GM23338 (cell line): Measurements from ENCODE around the gene MTFR1L. TPM values are rescaled to one million over a fixed set of nuclear protein-coding genes. Genes with fewer than 3 reads are reported as not detected.

Experiments
- ATAC-seq: fragments of 200-7000 bp; cut with Tn5 transposase; 3 replicates; pipeline ENCODE4 v1.9.1; 2020
- DNase-seq: peaks from one replicate; pipeline ENCODE4 v3.0.0-alpha.2; 2015; ENCODE audit warnings: low spot score
- H2AFZ ChIP-seq: fragments of 200-600 bp; sonication (generic); 2 replicates; pipeline ENCODE4 v1.8.0; 2016; ENCODE audit warnings: antibody characterized with exemption, mild to moderate bottlenecking, moderate library complexity
- H3F3A ChIP-seq: fragments of 200-600 bp; sonication (generic); replicated peaks from 2 replicates; pipeline ENCODE4 v1.8.0; 2017; ENCODE audit warnings: antibody characterized with exemption, mixed run types, low read depth
- H3K27ac ChIP-seq: fragments of 200-600 bp; sonication (generic); 2 replicates; pipeline ENCODE4 v1.6.1; 2016; ENCODE audit warnings: low read depth
- H3K27me3 ChIP-seq: fragments of 200-600 bp; sonication (generic); 2 replicates; pipeline ENCODE4 v1.8.0; 2016; ENCODE audit warnings: mild to moderate bottlenecking, mixed run types, moderate library complexity; ENCODE audit not compliant: insufficient read depth
- H3K36me3 ChIP-seq: fragments of 200-600 bp; sonication (generic); 2 replicates; pipeline ENCODE4 v1.8.0; 2016; ENCODE audit warnings: mild to moderate bottlenecking; ENCODE audit not compliant: insufficient read depth
- H3K4me1 ChIP-seq: fragments of 200-600 bp; sonication (generic); 2 replicates; pipeline ENCODE4 v1.8.0; 2016; ENCODE audit warnings: mild to moderate bottlenecking, moderate library complexity; ENCODE audit not compliant: insufficient read depth
- H3K4me2 ChIP-seq: fragments of 200-600 bp; sonication (generic); 2 replicates; pipeline ENCODE4 v1.7.1; 2017; ENCODE audit warnings: mixed run types
- H3K4me3 ChIP-seq: fragments of 200-600 bp; sonication (generic); 2 replicates; pipeline ENCODE4 v1.6.1; 2016; ENCODE audit warnings: mixed run types
- H3K79me2 ChIP-seq: fragments of 200-600 bp; sonication (generic); replicated peaks from 2 replicates; pipeline ENCODE4 v1.8.0; 2017; ENCODE audit warnings: mild to moderate bottlenecking; ENCODE audit not compliant: insufficient read depth
- H3K9me2 ChIP-seq: fragments of 200-600 bp; sonication (generic); 2 replicates; pipeline ENCODE4 v1.8.0; 2017; ENCODE audit not compliant: insufficient read depth
- H4K20me1 ChIP-seq: fragments of 200-600 bp; sonication (generic); replicated peaks from 2 replicates; pipeline ENCODE4 v1.8.0; 2017; ENCODE audit warnings: mild to moderate bottlenecking; ENCODE audit not compliant: insufficient read depth
- H3K27ac Mint-ChIP-seq: 2 replicates; pipeline ENCODE4 v1.8.0; 2020; ENCODE audit warnings: inconsistent platforms, mild to moderate bottlenecking, moderate library complexity, mixed read lengths
- H3K27me3 Mint-ChIP-seq: 3 replicates; pipeline ENCODE4 v1.8.0; 2022; ENCODE audit warnings: low read depth, mild to moderate bottlenecking, moderate library complexity, mixed read lengths, inconsistent platforms; ENCODE audit not compliant: insufficient read depth, poor library complexity
- H3K36me3 Mint-ChIP-seq: 3 replicates; pipeline ENCODE4 v1.8.0; 2021; ENCODE audit warnings: low read depth, mild to moderate bottlenecking, inconsistent platforms, moderate library complexity, mixed read lengths
- H3K4me1 Mint-ChIP-seq: 3 replicates; pipeline ENCODE4 v1.8.0; 2020; ENCODE audit warnings: mild to moderate bottlenecking, inconsistent platforms, mixed read lengths
- H3K4me3 Mint-ChIP-seq: 3 replicates; pipeline ENCODE4 v1.8.0; 2021; ENCODE audit warnings: moderate library complexity, mild to moderate bottlenecking, inconsistent platforms, mixed read lengths
- H3K9me3 Mint-ChIP-seq: 3 replicates; pipeline ENCODE4 v1.8.0; 2020; ENCODE audit warnings: moderate library complexity, mild to moderate bottlenecking, inconsistent platforms, mixed read lengths
- CREB1 ChIP-seq: fragments of 250-450 bp; sonication (Bioruptor Pico); IDR thresholded peaks from 2 replicates; pipeline ENCODE4 v1.5.0; 2020; ENCODE audit warnings: low read depth, mild to moderate bottlenecking, moderate library complexity
- EZH2 ChIP-seq: fragments of 200-600 bp; sonication (generic); IDR thresholded peaks from one replicate; pipeline ENCODE4 v1.8.0; 2017; ENCODE audit warnings: antibody characterized with exemption, mild to moderate bottlenecking, low read depth; ENCODE audit not compliant: unreplicated experiment
- EZH2phosphoT487 ChIP-seq: fragments of 200-600 bp; sonication (generic); IDR thresholded peaks from one replicate; pipeline ENCODE4 v1.8.1; 2018; ENCODE audit warnings: antibody characterized with exemption; ENCODE audit not compliant: unreplicated experiment
- JUNB ChIP-seq: IDR thresholded peaks from one replicate; pipeline ENCODE4 v1.6.1; 2016; ENCODE audit warnings: antibody characterized with exemption; ENCODE audit not compliant: unreplicated experiment
- NANOG ChIP-seq: IDR thresholded peaks from 2 replicates; pipeline ENCODE4 v1.6.1; 2016; ENCODE audit warnings: antibody characterized with exemption, borderline replicate concordance
- POLR2AphosphoS5 ChIP-seq: IDR thresholded peaks from 2 replicates; pipeline ENCODE4 v1.6.1; 2016; ENCODE audit warnings: antibody characterized with exemption, low read depth
- STAT1 ChIP-seq: IDR thresholded peaks from one replicate; pipeline ENCODE4 v1.6.1; 2016; ENCODE audit warnings: antibody characterized with exemption; ENCODE audit not compliant: unreplicated experiment
- ZNF114 ChIP-seq: fragments of 250-450 bp; sonication (Bioruptor Pico); IDR thresholded peaks from 2 replicates; pipeline ENCODE4 v1.5.0; 2020; ENCODE audit warnings: mild to moderate bottlenecking, moderate library complexity
- ZNF331 ChIP-seq: fragments of 250-450 bp; sonication (Bioruptor Pico); IDR thresholded peaks from 2 replicates; pipeline ENCODE4 v1.5.0; 2020; ENCODE audit warnings: low read depth, mild to moderate bottlenecking, moderate library complexity
- polyA plus RNA-seq: library from polyadenylated mRNA; unstranded; fragments of >200 nt; fragmentation: Nextera tagmentation; extraction: Ambion mirVana; gene quantifications from 2 replicates; pipeline ENCODE4 v1.2.1, GENCODE V29; 2016
- total RNA-seq: library from RNA; depleted of rRNA; stranded (reverse); fragments of >200 nt; shearing (Covaris generic); gene quantifications from 2 replicates; pipeline ENCODE4 v1.2.3, GENCODE V29; 2014
- TF ChIP-seq, protein P1 (sequence below): IDR thresholded peaks from one replicate; pipeline ENCODE4 v1.6.1; 2018; ENCODE audit warnings: antibody characterized with exemption; ENCODE audit not compliant: unreplicated experiment
- TF ChIP-seq, protein P2 (sequence below): fragments of 250-450 bp; sonication (Bioruptor Pico); IDR thresholded peaks from 2 replicates; pipeline ENCODE4 v1.5.0; 2020; ENCODE audit warnings: mild to moderate bottlenecking, moderate library complexity
- TF ChIP-seq, protein P3 (sequence below): IDR thresholded peaks from 2 replicates; pipeline ENCODE4 v1.6.1; 2016; ENCODE audit warnings: antibody characterized with exemption
- TF ChIP-seq, protein P4 (sequence below), 2 experiments: fragments of 200-600 bp in 1 of 2; sonication (generic) in 1 of 2; conservative IDR thresholded peaks; 2 replicates each; pipeline versions ENCODE4 v1.5.1 to v1.6.1; 2016 to 2017; ENCODE audit warnings: antibody characterized with exemption in 2 of 2, low read depth in 2 of 2, mild to moderate bottlenecking in 2 of 2, moderate library complexity in 1 of 2

The MTFR1L gene
- total and polyA plus RNA-seq, 2 experiments from 2014 or later, result 14.8 to 22.7 TPM

DNA sequence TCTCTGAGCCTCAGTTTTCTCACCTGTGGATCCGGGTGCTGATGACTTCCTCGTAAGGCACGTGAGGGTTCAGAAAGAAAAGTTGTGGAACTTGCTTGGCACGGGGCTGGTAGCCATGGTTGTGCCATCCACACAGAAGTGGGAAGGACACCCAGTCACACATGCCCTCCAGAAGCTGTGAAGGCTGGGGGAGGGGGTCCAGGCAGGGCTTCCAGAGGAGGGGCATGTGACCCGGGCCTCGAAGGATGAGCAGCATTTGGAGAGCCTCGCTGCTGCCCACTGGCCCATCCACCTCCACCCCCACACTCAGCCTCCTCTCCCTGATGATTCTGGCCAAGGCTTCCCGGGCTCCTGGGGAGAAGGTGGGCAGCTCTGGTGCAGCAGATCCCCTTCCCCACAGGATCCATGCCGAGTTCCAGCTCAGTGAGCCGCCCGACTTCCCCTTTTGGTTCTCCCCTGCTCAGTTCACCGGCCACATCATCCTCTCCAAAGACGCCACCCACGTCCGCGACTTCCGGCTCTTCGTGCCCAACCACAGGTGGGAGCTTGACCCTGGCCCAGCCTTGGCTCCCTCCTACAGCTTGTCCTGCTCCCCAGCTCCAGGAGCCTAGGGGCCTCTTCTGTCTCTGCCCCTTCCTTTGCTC lies 10.3 kb upstream of the MTFR1L start:
- Histone ChIP-seq H2AFZ (no peak overlapping the region), H3K9me2 (no peaks in the 10 kb centered on the region), H4K20me1 (no peaks in the 10 kb centered on the region), H3K27ac (no peak overlapping the region), H3K36me3 (no peaks in the 10 kb centered on the region), H3K4me1 (no peaks in the 10 kb centered on the region; the same call in 1 of the 2 replicates), H3K79me2 (no peaks in the 10 kb centered on the region), H3F3A (no peaks in the 10 kb centered on the region; the same call in 1 of the 2 replicates), H3K27me3 (no peaks in the 10 kb centered on the region), H3K4me3 (no peak overlapping the region), H3K4me2 (no peak overlapping the region)
- ATAC-seq (no peak), DNase-seq (no peak)
- TF ChIP-seq NANOG, result no peak
- TF ChIP-seq STAT1, result no peak
- TF ChIP-seq JUNB, result no peak
- no peak for TF ChIP-seq EZH2phosphoT487
- TF ChIP-seq, protein P1, sequence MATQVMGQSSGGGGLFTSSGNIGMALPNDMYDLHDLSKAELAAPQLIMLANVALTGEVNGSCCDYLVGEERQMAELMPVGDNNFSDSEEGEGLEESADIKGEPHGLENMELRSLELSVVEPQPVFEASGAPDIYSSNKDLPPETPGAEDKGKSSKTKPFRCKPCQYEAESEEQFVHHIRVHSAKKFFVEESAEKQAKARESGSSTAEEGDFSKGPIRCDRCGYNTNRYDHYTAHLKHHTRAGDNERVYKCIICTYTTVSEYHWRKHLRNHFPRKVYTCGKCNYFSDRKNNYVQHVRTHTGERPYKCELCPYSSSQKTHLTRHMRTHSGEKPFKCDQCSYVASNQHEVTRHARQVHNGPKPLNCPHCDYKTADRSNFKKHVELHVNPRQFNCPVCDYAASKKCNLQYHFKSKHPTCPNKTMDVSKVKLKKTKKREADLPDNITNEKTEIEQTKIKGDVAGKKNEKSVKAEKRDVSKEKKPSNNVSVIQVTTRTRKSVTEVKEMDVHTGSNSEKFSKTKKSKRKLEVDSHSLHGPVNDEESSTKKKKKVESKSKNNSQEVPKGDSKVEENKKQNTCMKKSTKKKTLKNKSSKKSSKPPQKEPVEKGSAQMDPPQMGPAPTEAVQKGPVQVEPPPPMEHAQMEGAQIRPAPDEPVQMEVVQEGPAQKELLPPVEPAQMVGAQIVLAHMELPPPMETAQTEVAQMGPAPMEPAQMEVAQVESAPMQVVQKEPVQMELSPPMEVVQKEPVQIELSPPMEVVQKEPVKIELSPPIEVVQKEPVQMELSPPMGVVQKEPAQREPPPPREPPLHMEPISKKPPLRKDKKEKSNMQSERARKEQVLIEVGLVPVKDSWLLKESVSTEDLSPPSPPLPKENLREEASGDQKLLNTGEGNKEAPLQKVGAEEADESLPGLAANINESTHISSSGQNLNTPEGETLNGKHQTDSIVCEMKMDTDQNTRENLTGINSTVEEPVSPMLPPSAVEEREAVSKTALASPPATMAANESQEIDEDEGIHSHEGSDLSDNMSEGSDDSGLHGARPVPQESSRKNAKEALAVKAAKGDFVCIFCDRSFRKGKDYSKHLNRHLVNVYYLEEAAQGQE, result no peak
- no peak for TF ChIP-seq ZNF114
- no peak for TF ChIP-seq CREB1
- no peak for TF ChIP-seq POLR2AphosphoS5
- TF ChIP-seq, protein P2, sequence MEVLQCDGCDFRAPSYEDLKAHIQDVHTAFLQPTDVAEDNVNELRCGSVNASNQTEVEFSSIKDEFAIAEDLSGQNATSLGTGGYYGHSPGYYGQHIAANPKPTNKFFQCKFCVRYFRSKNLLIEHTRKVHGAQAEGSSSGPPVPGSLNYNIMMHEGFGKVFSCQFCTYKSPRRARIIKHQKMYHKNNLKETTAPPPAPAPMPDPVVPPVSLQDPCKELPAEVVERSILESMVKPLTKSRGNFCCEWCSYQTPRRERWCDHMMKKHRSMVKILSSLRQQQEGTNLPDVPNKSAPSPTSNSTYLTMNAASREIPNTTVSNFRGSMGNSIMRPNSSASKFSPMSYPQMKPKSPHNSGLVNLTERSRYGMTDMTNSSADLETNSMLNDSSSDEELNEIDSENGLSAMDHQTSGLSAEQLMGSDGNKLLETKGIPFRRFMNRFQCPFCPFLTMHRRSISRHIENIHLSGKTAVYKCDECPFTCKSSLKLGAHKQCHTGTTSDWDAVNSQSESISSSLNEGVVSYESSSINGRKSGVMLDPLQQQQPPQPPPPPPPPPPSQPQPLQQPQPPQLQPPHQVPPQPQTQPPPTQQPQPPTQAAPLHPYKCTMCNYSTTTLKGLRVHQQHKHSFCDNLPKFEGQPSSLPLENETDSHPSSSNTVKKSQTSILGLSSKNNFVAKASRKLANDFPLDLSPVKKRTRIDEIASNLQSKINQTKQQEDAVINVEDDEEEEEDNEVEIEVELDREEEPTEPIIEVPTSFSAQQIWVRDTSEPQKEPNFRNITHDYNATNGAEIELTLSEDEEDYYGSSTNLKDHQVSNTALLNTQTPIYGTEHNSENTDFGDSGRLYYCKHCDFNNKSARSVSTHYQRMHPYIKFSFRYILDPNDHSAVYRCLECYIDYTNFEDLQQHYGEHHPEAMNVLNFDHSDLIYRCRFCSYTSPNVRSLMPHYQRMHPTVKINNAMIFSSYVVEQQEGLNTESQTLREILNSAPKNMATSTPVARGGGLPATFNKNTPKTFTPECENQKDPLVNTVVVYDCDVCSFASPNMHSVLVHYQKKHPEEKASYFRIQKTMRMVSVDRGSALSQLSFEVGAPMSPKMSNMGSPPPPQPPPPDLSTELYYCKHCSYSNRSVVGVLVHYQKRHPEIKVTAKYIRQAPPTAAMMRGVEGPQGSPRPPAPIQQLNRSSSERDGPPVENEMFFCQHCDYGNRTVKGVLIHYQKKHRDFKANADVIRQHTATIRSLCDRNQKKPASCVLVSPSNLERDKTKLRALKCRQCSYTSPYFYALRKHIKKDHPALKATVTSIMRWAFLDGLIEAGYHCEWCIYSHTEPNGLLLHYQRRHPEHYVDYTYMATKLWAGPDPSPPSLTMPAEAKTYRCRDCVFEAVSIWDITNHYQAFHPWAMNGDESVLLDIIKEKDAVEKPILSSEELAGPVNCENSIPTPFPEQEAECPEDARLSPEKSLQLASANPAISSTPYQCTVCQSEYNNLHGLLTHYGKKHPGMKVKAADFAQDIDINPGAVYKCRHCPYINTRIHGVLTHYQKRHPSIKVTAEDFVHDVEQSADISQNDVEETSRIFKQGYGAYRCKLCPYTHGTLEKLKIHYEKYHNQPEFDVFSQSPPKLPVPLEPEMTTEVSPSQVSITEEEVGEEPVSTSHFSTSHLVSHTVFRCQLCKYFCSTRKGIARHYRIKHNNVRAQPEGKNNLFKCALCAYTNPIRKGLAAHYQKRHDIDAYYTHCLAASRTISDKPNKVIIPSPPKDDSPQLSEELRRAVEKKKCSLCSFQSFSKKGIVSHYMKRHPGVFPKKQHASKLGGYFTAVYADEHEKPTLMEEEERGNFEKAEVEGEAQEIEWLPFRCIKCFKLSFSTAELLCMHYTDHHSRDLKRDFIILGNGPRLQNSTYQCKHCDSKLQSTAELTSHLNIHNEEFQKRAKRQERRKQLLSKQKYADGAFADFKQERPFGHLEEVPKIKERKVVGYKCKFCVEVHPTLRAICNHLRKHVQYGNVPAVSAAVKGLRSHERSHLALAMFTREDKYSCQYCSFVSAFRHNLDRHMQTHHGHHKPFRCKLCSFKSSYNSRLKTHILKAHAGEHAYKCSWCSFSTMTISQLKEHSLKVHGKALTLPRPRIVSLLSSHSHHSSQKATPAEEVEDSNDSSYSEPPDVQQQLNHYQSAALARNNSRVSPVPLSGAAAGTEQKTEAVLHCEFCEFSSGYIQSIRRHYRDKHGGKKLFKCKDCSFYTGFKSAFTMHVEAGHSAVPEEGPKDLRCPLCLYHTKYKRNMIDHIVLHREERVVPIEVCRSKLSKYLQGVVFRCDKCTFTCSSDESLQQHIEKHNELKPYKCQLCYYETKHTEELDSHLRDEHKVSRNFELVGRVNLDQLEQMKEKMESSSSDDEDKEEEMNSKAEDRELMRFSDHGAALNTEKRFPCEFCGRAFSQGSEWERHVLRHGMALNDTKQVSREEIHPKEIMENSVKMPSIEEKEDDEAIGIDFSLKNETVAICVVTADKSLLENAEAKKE (CRISPR knock-in tag), result no peak
- no peak for TF ChIP-seq ZNF331 (CRISPR knock-in tag)
- TF ChIP-seq EZH2, result no peak
- TF ChIP-seq, protein P3, sequence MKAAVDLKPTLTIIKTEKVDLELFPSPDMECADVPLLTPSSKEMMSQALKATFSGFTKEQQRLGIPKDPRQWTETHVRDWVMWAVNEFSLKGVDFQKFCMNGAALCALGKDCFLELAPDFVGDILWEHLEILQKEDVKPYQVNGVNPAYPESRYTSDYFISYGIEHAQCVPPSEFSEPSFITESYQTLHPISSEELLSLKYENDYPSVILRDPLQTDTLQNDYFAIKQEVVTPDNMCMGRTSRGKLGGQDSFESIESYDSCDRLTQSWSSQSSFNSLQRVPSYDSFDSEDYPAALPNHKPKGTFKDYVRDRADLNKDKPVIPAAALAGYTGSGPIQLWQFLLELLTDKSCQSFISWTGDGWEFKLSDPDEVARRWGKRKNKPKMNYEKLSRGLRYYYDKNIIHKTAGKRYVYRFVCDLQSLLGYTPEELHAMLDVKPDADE, result no peak
- TF ChIP-seq, protein P4, sequence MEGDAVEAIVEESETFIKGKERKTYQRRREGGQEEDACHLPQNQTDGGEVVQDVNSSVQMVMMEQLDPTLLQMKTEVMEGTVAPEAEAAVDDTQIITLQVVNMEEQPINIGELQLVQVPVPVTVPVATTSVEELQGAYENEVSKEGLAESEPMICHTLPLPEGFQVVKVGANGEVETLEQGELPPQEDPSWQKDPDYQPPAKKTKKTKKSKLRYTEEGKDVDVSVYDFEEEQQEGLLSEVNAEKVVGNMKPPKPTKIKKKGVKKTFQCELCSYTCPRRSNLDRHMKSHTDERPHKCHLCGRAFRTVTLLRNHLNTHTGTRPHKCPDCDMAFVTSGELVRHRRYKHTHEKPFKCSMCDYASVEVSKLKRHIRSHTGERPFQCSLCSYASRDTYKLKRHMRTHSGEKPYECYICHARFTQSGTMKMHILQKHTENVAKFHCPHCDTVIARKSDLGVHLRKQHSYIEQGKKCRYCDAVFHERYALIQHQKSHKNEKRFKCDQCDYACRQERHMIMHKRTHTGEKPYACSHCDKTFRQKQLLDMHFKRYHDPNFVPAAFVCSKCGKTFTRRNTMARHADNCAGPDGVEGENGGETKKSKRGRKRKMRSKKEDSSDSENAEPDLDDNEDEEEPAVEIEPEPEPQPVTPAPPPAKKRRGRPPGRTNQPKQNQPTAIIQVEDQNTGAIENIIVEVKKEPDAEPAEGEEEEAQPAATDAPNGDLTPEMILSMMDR (conservative IDR thresholded peaks at IDR 0.05; ENCODE audit: low read depth in 2 of 2), result no peak
- no peak overlapping the region for H3K4me3 Mint-ChIP-seq
- no peak overlapping the region for H3K27ac Mint-ChIP-seq
- H3K27me3 Mint-ChIP-seq, result peaks cover 9% of the 10 kb centered on the region
- no peaks in the 10 kb centered on the region for H3K4me1 Mint-ChIP-seq
- H3K36me3 Mint-ChIP-seq, result peaks cover 18% of the 10 kb centered on the region
- no peaks in the 10 kb centered on the region for H3K9me3 Mint-ChIP-seq
